ENCODE results near the gene PHB1.
A peak's percentile ranks its signal among the peaks of the same experiment; 100 is the strongest.
"Not testable (repeated sequence)": the region's sequence is repeated elsewhere in the genome, so short reads cannot be mapped to it uniquely, and the experiment has no call there.

Gene PHB1

DNA sequence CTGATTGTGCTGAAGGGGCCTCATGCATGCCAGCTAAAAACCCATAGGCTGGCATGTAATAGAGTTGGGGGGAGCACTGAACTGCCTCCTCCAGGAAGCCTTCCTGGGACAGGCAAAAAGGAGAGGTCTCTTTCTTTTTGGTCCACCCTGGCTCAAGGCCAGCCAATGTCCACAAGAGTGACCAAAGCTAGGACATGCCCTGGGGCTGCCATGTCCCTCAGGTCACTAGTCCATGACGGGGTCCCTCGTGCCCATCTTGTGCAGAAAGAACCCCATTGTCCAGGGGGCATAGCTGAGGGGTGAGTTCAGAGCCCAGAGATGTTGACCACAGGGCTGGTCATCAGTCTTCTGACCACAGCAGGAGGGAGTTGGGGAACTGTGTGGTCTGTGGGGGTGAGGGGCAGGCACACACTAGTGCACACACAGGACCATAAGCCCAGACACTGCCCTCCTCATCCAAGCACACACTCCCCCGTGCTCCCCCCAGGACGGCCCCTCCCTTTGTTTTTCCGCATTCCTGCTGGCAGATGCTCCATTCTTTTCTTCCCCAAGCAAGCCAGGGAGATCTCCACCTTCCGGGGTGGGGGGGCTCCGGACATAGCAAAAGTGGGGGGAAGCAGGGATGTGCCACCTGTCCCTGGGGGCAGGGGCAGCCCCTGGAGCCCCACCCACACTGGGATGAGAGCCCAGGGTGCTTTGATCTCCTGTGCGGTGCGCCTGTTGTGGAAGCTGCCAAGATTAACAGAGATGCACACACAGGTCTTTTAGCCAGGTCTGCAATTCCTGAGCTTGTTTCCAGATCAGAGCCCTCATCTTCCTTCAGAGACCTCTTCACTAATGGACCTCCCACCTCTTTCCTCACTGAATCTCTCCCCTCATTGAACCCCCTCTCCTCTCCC, 25.2 kb upstream of the PHB1 start:
- DNase-seq (ENCODE audit: low spot score): no peak

DNA sequence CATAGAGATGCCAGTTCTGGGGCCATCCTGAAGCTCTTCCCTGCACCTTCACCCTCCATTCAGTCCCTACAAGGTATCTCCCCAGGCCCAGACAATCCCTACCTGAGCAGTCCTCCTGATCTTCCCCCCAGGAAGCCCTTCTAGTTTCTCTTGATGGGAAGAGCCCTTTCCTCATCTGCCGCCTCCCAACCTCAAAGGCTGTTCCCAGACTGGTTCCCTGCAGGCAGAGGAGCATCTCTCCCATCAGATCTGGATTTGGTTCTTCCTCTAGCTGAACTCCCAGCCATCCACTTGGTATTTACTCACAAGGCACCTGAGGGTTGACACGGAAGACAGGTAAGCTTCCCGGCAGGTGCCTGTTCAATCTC, 24.6 kb upstream of the PHB1 start:
- no peak for DNase-seq (ENCODE audit: low spot score)

DNA sequence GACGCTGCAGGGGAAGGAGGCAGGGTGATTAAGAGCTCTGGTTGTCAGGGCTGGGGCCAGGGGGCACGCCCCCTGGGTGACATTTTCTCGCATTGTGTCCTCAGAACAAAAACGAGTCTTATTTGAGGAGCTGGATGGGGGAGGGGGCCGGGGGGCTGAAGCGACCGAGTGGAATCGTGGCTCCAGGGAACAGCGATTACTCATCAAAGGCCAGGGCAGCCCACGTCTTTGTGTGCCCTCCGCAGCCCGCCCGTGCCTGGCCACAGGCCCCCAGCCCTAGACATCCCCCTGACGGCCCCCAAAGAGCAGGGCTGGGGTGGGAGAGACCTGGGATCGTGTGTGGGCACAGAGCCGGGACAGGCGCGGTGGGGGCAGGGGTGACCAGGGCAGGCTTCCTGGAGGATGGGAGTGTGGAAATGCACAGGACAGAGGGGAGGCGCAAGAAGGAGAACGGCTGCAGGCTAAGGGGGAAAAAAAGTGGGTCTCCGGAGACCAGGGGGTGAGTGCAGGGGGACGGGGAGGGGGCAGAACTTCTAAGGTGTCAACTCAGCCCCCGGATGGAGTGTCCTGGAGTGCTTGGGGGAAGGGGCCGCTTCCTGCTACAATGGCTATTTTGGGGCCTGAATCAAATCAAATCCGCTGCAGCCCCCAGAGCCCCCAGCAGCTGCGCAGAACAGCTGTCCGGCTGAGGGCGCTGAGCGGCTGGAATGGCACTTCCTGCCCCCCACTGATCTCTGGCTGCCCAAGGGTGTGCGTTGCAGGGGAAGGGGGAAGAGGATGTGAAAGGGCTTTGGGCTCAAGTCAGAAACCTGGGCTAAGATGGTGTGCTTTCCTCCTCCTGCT, 24.0 kb upstream of the PHB1 start:
- DNase-seq (ENCODE audit: low spot score): no peak

DNA sequence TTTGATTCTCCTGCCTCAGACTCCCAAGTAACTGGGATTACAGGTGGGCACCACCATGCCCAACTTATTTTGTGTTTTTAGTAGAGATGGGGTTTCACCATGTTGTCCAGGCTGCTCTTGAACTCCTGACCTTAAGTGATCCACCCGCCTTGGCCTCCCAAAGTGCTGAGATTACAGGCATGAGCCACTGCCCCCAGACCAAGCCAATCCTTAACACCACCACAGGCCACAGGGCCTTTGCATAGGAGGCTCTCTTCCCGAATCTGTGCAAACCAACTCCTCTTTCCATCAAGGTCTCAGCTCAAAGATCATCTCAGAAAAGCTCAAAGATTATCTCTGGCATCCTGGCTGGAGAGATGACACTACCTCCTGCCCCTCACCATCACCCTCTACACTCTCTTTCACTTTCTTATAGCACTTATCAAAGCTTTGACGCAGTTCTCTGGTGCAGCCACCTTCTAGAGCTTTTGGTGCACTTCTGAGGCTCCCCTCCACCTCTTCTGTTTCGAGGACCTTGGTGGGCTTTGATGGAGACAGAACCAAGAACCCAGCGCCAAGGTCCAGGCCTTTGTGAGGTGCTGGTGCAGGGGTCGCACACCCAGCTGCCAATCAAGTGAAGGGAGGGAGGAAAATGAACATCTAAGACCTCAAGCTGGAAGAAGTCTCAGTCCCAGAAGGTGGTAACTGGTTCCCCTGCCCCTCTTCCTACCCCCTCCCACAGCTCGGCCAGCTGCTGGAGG, 23.2 kb upstream of the PHB1 start:
- no peak for DNase-seq (ENCODE audit: low spot score)

DNA sequence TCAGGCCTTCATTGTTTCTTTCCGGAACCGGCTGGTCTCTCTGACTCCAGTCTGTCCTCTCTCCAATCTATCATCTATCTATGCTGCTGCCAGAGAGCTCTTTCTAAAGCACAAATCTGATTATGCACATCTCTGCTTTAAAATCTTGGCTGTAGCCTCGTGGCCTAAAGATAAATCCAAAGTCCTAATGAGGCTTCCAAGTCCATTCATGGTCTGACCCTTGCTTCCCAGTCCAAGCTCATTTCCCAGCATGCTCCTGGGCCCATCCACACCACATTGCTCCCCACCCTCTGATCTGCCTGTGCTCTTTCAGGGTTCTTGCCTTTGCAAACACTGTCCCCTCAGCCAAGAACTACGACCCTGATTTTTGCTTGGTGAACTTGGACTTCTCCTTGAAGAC, 21.5 kb upstream of the PHB1 start:
- no peak for DNase-seq (ENCODE audit: low spot score)

DNA sequence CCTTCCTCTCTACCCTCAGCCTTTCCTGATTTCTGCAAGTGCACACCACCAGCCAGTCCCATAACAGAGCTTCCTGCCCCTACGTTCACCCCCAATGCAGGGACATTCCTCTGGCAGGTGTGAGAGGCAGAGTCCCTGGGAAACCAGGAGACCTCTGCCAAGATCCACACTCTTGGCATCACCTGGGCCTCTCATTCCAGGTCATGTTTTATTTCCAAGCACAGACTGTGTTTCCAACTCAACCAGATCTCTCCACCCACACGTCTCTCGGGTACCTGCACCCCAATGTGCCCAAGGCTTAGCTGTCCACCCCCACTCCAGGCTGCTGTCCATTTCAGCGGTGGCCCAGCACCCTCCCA, 21.0 kb upstream of the PHB1 start:
- DNase-seq (ENCODE audit: low spot score): no peak

DNA sequence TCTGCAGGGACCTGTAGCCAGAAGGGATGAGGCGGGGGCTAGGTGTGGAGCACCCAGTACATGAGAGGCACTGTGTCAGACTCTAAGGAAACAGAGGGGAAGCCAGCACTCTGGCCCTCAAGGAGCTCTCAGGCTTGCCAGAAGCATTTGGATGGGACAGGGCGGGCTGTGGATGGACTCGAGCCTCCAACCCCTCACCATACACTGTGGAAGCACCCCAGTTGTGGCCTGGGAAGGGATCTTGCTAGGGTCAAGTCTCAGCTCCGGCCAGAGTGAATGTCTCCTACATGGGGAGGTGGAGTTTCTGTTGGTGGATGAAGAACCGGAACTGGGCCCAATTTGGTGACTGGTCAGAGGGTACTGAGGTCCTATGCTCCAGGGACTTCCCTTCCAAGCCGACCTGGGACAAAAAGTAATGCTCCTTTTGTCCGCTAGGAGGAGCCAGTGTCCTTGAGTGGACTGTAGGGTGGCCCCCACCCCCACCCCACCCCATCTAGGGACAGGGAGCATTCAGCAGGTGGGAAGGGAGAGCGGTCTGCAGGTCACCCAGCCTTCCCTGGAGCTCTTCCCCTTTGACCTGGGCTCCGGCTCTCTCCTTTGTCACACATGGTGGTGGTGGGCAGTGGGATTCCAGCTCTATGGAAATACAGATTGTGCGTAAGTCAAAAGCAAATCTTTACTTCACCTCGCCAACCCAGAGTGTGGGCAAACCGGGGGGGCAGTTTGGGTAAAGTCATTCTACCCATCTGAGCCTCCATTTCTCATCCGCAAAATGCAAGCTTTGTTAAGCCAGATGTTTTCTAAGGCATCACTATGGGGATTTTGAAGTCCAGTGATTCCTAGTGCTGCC, 20.4 kb upstream of the PHB1 start:
- peak; percentile 87 for DNase-seq (ENCODE audit: low spot score)

DNA sequence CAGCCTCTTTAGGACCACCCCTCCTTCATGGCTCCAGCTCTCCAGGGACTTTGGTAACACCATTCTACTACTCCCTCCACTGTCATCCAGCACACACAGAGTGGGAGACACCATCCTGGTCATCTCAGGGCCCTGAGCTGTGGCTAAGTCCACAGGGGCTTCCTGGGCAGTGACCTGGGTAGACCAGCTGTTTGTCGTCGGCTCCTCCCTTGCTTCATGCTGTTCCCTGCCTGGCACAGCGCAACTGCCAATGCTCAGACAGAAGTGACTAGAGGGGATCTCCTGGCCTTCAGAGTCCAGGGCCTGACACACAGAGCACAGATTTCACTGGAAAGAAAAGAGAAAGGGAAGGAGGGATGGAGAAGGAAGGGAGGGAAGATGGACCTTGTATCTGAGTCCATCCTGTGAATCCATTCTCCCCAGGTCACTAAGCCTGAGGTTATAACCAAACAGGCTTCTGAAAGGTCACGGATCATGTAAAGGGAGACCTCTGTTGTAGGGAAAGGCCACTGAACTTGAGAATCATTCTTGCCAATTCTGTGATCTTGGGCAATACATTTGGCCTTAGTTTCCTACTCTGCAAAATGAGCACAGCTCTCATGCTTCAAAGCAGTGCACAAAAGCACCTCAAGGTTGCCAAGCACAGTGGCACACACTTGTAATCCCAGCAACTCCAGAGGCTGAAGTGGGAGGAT, 18.5 kb upstream of the PHB1 start:
- DNase-seq (ENCODE audit: low spot score): no peak

DNA sequence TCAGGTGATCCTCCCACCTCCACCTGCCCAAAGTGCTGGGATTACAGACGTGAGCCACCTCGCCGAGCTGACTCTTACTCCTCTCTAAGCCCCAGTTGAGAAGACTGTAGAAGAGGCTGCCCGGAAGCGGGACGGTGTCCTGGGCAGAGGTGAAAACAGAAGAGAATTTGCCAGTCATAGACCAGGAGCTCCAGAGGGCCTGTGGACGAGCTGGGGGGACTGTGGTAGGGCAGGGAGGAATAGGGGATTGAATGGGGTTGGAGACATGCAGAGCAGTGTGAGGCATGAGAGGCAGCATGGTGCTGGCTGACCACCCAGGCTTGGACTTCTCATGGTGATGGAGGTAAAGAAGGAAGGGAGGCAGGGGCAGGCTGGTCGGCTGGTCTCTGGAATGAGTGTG, 17.1 kb upstream of the PHB1 start:
- no peak for DNase-seq (ENCODE audit: low spot score)

DNA sequence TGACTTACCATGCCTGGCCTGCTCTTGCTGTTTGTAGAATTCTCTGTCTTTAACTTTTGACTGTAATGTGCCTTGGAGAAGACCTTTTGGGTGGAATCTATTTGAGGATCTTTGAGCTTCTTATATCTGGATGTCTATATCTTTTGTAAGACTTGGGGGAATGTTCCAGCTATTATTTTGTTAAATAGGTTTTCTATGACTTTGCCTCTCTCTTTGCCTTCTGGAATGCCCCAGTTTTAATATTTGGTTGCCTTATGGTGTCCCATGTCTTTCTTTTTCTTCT, 10.3 kb upstream of the PHB1 start:
- no peak for DNase-seq (ENCODE audit: low spot score)

DNA sequence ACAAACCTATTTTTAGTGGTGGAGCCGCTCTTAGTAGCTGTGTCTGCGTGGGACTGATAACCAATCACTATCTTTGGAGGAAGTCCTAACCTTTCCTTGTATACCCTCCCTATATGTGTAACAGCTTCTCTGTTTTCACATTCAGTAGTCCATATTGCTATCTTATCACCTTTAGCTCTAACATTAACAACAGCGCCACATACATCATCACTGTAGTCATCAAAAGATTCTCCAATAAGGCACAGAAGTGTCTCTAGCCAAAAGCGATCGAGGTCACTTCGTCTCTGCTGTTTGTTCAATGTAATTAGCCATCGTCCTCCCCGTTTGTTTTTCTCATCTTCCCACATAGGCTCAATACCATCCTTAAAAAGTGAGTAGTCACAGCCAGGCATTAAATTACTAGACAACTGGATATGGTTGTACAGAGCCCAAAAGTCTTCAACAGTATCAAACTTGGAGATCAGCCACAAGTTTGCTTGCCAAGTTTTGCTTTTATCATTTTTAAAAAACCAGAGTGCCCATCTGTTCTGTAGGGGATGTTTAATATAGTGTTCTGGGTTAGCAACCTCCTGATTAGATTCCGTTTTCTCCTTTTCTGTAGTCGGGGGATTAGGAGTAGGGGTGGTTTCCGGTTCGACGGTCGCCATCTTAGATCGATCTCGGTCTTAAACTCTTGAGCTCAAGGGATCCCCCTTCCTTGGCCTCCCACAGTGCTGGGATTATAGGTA, 9.8 kb upstream of the PHB1 start:
- not testable (repeated sequence) for DNase-seq (ENCODE audit: low spot score)

DNA sequence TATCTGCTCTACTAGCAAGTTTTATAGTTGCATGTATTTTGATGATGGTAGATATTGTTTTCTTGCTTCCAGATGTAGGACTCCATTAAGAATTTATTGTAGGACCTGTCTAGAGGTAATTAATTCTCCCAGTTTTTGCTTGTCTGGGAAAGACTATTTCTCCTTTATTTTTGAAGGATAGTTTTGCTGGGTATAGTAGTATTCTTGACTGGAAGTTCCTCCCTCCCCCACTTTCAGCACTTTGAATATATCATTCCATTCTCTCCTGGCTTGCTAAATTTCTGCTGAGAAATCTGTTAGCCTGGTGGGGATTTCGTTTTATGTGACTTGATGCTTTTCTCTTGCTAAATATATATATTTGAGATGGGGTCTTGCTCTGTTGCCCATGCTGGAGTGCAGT, 8.0 kb upstream of the PHB1 start:
- no peak for DNase-seq (ENCODE audit: low spot score)

DNA sequence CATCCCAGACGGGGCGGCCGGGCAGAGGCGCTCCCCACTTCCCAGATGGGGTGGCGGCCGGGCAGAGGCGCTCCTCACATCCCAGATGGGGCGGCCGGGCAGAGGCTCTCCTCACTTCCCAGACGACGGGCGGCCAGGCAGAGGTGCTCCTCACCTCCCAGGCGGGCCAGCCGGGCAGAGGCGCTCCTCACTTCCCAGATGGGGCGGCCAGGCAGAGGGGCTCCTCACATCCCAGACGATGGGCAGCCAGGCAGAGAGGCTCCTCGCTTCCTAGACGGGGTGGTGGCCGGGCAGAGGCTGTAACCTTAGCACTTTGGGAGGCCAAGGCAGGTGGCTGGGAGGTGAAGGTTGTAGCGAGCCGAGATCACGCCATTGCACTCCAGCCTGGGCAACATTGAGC, 5.1 kb upstream of the PHB1 start:
- DNase-seq (ENCODE audit: low spot score): not testable (repeated sequence)

DNA sequence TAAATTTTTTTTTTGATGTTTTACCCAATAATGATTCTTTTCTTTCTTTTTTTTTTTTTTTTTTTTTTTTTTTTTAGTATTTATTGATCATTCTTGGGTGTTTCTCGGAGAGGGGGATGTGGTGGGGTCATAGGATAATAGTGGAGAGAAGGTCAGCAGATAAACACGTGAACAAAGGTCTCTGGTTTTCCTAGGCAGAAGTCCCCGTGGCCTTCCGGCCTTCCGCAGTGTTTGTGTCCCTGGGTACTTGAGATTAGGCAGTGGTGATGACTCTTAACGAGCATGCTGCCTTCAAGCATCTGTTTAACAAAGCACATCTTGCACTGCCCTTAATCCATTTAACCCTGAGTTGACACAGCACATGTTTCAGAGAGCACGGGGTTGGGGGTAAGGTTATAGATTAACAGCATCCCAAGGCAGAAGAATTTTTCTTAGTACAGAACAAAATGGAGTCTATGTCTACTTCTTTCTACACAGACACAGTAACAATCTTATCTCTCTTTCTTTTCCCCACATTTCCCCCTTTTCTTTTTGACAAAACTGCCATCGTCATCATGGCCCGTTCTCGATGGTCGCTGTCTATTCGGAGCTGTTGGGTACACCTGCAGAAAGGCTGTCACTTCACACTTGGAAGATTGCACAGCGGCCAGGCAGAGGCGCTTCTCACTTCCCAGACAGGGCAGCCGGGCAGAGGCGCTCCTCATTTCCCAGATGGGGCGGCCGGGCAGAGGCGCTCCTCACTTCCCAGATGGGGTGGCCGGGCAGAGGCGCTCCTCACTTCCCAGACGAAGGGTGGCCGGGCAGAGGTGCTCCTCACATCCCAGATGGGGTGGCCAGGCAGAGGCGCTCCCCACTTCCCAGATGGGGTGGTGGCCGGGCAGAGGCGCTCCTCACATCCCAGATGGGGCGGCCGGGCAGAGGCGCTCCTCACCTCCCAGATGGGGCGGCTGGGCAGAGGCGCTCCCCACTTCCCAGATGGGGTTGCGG, 4.4 kb upstream of the PHB1 start:
- not testable (repeated sequence) for DNase-seq (ENCODE audit: low spot score)

DNA sequence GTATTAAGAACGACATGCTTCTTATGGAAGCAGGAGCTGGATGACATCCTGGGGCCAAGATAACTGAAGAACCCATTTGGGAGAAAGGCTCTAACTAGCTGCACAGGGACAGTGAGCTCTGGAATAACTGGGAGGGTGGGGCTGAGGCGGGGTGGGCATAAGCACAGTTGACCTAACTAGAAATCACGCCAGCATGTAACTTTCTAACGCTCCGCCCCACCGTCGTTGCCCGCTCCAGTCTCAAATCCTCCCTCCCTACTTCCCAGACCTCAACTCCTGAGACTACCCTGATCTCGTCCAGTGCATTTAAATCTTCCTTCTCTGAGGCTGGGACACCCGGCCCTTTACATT, 436 bp downstream of the PHB1 start:
- no peak for DNase-seq (ENCODE audit: low spot score)

DNA sequence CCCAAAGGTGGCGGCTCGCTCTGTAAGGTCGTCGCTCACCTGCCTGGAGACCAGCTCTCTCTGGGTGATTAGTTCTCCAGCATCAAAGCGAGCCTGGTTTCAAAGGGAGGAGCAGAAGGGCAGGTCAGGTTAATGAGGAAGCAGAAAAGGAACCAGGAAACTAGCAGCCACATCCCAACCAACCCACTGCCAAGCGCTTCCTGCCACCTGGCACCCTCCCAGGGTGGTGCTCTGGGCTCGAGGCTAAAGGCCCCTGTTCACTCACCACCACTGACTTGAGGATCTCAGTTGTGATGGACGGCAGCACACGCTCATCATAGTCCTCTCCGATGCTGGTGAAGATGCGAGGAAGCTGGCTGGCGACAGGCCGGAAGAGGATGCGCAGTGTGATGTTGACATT, 5.6 kb downstream of the PHB1 start:
- DNase-seq (ENCODE audit: low spot score): no peak

DNA sequence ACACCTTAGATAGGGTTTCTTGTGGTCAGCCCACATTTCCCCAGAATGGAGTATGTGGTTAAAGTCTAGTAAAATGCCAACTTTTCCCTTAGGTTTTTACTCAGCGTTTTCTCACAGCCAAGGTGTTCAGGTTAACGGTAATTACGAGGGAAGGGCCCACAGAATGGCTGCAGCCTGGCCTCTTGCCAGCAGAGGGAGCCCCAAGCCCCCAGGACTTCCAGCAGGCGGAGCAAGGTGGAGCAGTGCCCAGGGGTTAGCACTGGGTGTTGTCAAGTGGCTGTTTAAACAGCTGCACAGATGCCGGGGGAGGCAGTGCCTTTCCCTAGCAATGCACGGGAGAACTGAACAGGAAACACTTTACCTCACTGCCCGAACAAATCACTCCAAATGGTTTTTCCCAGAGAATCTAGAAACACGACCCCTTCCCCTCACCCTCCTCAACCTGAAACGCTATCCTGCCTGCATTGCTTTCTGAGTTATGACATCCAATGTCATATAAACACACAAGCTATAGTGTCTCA, 6.6 kb downstream of the PHB1 start:
- DNase-seq (ENCODE audit: low spot score): peak; percentile 69

DNA sequence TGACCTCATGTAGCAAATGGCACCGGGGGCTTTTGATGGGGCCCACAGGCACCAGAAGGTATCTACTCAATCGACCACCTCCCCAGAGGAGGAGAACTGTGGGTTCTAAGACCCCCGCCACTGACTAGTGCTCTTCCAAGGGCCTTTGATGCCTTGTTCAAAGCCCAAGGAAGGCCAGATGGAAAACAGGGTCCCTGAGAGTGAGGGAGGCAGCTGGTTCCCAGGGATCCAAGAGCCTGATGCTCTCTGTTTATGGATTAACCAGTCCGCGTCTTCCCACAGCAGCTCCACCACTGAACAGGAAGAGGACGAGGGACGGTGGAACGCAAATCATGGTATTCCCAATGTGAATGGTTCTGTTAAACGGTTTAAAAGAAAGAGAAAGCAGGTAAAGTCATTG, 7.6 kb downstream of the PHB1 start:
- no peak for DNase-seq (ENCODE audit: low spot score)

DNA sequence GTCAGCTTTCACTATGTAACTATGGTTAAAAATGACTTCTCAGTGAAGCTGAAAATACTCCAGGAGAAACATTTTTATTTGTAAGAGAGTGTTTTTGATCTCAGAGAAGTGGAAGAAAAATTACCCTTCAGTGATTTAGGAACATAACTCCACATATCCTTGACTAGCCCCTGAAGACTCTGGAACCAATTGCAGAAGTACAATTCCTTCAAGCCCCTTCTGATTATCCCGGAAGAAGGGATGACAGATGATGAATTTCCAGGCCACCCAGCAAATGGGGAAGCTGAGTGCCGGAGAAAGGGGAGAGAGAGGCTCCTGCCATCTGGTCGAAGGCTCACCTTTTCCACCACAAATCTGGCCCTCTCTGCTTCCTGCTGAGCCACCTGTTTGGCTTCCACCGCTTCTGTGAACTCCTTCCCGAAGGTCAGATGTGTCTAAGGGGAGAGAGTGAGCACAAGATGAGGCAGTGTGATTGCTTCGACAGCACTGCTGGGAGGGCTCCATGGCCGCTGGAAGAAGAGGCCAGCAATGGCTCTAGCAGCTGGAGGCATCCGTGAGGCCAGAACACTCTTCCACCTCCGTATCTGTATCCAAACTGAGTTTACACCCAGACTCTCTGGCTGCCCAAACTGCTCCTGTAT, 8.1 kb downstream of the PHB1 start:
- DNase-seq (ENCODE audit: low spot score): no peak

Data from GM03348 (cell line).